ENCODE measurements around the gene EXTL2.

DNA sequence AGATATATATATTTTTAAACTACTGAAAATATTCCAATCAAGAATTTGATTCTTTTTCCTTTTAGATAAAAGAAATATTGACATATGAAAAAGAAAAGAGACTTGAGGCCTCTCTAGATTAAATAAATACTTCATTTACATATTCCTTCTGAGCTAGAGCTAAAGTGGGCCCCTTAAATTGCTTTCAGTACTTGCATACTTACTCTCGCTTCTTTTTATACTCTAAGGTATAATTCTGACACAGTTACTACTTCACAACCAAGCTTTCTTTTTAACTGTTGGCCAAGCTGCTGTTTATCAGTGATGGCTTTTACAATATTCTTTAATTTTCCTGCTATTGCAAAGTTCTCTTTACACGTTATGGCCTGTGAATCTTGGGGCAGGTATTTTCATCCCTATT, 24.6 kb downstream of the EXTL2 start:
- no peak for TF ChIP-seq POLR2A (IDR thresholded peaks at IDR 0.05)
- TF ChIP-seq, protein P1, sequence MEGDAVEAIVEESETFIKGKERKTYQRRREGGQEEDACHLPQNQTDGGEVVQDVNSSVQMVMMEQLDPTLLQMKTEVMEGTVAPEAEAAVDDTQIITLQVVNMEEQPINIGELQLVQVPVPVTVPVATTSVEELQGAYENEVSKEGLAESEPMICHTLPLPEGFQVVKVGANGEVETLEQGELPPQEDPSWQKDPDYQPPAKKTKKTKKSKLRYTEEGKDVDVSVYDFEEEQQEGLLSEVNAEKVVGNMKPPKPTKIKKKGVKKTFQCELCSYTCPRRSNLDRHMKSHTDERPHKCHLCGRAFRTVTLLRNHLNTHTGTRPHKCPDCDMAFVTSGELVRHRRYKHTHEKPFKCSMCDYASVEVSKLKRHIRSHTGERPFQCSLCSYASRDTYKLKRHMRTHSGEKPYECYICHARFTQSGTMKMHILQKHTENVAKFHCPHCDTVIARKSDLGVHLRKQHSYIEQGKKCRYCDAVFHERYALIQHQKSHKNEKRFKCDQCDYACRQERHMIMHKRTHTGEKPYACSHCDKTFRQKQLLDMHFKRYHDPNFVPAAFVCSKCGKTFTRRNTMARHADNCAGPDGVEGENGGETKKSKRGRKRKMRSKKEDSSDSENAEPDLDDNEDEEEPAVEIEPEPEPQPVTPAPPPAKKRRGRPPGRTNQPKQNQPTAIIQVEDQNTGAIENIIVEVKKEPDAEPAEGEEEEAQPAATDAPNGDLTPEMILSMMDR (IDR thresholded peaks at IDR 0.05): no peak

Data from breast epithelium (tissue), 3 donors.